ENCODE results near the gene LSM4.

The LSM4 gene

DNA sequence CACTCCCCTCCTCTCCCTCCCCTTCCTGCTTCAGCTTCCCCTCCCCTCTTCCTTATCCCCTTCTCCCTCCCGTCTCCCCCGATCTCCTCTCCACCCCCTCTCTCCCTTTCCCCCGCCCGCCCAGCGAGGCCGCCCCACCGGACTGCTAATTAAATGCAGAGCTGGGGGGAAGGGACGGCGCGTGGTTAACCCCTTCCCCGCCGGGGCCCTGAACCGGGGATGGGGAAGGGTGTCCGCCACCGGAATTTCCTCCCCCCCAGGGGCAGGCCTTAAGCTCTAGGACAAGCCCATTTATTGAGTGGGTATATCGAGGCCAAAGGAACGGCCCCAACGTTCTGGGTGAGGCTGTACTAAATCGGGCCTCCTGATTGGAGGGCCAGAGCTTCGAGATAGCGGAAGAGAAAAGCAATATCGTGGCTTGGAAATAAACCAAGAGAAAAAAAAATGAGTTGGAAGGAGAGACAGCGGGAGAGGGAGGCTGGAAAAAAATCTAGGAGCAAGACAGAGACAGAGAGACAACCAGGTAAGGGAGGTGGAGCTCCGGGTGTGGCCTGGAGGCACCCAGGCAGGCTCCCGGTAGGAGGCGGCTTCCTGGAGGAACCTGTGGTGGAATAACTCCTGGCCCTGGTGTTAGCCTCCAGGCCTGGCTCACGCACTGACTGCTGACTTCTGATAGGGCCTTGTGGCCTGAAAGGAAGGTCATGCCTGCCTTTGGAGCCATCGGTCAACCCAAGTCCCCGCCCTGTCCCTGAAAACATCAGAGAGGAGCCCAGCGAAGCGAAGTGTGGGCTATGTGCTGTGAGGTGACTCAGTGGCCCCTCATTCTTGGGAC lies 29.9 kb downstream of the LSM4 start:
- in situ Hi-C loops (cut with MboI; ENCODE audit: low sequenced_read_pairs) = no loop called here

DNA sequence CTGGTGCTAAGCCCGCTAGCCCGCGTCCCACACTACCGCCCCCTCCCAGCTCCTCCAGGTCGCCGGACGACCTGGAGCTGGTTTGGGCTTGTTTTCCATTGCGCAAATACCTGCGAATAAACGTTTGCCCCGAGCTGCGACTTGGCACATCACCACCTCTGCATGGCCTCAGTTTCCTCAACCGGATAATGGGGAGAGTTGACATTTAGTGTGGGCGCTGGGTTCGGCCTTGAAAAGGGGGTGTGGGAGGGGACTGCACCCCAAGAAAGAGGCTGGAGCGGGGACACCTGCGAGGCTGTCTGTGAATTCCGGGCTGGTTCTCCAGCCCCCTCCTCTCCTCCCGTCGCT lies 30.4 kb downstream of the LSM4 start:
- in situ Hi-C loops (cut with MboI; ENCODE audit: low sequenced_read_pairs) = no loop called here

DNA sequence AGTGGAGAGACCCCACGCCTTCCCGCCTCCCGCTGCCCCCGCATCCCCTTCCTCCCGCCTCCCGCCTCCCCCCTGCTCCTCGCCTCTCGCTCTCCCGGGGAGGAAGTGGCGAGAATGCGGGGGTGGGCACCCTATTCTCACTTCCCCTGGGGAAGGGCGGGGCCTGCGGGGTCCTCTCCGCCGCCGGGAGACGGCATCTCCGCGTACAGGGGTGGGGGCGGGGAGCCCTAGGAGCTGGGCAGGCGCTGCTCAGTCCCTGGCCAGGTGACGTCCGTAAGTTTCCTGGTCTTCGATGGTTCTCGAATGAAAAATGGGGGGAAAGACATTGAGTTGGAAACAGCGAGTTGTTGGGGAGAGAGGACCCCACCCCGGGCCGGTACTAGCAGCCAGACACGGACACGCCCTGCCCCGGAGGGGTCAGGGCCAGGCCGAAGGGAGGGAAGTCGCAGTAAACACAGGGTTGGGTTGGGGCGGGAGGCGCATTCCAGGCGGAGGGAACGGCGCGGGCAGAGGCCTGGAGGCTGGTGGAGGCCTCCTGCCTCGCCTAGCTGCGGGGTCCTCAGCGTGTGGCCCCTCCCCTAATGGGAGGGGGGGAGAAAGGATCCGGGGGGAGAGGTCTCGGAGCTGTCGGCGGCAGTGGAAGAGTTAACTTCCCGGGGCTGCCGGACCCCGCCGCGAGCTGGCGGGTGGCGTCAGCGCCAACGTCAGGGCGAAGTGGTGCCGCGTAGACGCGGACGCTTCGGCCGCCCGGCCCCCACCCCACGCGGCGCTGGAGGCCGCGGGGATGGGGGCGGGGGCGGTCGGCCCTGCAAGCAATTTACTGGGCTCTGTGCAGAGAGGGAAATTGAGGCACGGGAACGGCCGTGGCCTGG lies 31.1 kb downstream of the LSM4 start:
- in situ Hi-C loops (cut with MboI; ENCODE audit: low sequenced_read_pairs) = no loop called here

DNA sequence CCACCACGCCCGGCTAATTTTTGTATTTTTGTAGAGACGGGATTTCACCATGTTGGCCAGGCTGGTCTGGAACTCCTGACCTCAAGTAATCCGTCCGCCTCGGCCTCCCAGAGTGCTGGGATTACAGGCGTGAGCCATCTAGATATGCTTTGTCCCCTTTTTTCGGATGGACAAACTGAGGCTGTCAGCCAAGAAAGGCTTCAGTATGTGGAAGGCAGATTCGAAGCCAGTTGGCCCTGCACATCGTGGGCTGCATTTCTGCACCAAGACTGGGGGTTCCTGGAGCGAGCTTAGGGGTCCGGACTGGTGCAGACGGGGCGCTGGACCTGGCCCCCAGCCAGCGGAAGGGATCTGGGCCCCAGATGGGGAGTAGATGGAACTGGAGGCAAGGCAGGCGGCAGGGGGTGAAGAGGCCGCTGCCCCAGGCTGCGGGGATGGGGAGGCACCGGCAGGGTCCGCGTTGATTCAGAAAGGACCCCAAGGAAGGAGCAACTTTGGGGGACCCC lies 31.8 kb downstream of the LSM4 start:
- in situ Hi-C loops (cut with MboI; ENCODE audit: low sequenced_read_pairs) = no loop called here

DNA sequence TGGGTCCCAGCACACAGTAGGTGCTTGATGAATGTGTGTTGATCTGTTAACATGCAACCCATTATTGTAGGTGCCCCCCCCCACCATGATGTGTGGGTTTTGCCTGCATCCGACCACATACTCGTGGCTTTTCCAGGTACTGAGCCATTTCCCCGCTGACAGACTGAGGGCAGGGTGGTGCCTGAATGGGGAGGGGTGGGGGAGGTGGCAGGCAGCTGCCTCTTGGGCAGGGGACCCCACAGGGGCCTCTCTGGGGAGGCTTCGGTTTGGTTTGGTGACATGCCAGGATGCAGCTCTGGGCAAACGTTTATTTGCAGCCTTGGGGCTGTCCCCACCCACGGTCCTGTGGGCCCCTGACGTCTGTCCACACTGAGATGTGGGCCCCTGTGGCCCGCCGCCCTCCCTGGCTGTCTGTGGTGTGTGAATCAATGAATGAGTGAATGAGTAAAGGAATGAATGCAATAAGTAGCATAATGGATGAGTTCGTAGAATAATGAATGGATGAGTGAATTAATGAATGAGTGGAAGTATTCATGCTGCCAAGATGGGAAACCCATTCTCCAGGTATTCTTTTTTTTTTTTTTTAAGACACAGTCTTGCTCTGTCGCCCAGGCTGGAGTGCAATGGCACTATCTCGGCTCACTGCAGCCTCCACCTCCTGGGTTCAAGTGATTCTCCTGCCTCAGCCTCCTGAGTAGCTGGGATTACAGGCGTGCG lies 32.4 kb downstream of the LSM4 start:
- in situ Hi-C loops (cut with MboI; ENCODE audit: low sequenced_read_pairs) = no loop called here

DNA sequence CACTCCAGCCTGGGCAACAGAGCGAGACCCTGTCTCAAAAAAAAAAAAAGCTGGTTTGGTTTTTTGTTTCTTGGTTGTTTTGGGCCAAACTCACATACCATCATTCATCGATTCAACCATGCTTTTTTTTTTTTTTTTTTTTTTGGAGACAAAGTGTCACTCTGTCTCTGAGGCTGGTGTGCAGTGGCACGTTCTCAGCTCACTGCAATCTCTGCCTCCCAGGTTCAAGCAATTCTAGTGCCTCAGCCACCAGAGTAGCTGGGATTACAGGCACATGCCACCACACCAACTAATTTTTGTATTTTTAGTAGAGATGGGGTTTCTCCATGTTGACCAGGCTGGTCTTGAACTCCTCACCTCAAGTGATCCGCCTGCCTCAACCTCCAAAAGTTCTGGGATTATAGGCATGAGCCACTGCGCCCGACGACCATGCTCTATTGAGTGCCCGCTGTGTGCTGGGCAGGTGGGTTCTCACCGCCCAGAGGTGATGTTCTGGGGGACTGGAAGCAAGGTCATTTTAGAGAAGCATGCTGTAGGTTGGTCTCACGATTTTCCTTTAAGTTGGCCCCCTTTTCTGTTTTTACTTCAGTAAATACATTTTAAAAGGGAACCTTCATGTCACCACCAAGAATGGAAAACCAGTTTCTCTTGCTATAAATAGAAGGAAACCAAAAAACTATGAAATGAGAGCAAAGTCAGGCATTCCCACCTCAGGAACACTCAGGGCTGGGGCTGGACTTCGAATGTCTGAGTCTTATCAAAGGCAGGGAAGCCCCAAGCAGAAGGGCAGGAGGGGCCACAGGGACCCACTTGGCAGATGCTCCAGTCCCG lies 33.2 kb downstream of the LSM4 start:
- in situ Hi-C loops (cut with MboI; ENCODE audit: low sequenced_read_pairs) = no loop called here

DNA sequence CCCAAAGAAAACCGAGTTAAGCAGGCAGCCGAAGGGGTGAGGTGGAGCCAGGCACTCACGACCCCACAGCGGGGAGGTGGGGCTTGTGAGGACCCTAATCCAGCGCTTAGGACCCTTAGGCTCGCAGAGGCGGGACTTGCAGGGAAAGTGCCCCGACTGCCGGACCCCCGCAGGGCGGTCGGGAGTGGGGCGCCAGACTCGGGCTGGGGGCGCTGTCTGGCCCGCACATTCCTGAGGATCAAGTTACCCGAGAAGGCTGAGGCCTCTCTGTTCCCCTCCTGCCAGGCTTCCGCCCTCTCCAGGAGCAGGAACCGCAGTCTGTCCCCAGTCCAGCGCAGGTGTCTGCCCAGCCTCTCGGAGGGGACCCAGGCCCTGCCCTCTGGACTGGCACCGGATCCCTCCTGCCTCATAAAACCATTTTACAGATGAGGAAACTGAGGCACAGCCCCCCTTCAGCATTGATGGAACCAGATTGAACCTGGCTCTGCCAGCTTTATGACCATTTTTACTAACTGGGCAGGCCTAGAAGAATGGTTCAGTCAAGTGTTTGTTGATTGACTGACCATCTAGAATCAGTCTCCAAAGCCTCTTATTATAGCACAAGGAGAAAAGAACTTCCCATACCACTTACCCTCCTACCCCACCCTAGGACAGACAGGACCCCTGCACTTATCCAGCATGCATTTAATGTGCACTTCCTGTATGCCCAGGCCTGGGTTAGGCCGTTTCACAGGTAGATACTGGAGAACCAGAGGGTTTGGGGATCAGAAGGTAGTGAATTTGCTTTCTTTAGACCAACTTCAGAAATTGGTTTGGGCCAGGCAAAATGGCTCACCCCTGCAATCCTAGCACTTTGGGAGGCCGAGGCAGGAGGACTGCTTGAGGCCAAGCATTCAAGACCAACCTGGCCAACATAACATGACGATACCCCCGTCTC lies 34.8 kb downstream of the LSM4 start:
- in situ Hi-C loops (cut with MboI; ENCODE audit: low sequenced_read_pairs) = no loop called here

DNA sequence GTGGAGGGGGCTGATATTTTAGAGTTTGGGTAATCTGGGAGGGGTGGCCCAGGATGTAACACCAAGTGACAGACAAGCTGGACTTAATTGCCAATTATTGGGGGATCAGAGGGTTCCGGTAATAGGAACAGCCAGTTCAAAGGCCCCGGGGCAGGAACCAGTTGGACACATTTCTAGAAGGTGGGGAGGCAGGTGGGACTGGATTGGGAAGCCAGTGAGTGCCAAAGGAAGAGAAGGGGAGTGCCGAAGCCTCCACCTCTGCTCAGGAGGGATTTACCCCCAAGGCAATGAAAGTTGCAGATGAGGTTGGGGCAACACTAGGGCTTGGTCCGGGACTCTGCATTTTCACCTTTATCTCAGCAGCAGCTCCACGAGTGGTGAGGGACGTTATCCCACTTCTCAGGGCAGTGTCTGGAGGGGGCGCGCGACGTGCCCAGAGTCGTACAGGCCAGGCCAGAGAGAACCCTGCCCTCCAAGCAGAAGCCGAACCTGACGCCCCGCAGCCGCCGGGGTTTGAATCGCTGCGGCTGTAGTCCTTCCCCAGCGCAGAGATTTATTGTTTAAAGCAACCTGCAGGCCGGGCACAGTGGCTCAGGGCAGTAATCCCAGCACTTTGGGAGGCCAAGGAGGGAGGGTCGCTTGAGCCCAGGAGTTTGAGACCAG lies 35.8 kb downstream of the LSM4 start:
- in situ Hi-C loops (cut with MboI; ENCODE audit: low sequenced_read_pairs) = no loop called here

DNA sequence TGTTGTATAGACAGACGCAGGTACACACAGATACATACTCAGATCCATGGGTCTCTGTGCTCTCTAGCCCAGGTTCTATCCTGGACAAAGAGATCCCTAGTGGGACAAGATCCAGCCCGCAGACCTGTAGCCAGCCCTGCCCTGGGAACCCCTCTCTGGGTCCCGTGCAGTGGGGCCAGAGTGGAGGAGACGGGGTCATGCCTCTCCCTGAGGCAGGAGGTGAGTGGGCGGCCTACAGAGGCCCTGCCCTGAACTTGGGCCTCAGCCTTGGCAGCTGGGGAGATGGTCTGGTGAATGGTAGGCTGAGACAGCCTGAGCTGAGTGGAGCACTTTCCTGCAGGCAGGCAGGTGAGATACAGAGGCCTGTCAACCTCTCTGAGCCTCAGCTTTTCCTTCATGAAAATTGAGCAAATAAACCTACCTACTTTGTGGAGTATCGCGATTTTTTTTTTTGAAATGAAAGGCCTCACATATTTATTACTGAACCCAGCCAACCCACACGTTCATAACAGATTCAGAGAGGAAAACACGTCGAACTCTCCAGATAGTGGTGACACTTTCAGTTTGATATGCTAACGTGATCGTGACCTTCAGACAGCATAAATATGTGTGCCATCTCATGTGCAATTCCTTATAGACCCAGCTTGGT lies 38.0 kb downstream of the LSM4 start:
- in situ Hi-C loops (cut with MboI; ENCODE audit: low sequenced_read_pairs) = no loop called here

DNA sequence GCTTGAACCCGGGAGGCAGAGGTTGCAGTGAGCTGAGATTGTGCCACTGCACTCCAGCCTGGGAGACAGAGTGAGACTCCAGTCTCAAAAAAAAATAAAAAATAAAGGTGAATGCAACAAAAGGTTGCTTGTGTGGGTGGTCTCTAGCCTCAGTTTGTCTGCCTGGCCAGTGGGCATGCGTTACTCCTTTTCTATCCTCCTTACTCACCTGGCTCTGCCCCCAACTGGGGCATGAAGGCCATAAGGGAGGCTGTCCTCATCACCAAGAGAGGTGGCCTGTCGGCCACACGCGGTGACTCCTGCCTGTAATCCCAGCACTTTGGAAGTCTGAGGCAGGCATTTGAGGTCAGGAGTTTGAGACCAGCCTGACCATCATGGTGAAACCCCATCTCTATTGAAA lies 39.5 kb downstream of the LSM4 start:
- in situ Hi-C loops (cut with MboI; ENCODE audit: low sequenced_read_pairs) = no loop called here

DNA sequence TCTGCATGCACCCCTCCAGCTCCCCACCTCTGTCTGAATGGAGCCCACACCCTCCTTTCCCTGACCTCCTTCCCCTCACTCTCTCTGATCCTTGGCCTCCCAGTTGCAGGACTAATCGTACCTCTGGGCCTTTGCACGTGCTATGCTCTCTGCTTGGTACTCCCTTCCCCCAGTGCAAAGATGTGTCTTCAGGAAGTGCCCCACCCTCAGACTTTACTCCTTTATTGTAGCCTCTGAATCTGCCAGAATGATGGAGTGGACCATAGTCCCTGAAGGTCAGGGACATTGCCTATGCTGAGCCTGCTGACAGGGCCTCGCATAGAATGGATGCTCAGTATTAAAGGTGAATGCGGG lies 40.1 kb downstream of the LSM4 start:
- in situ Hi-C loops (cut with MboI; ENCODE audit: low sequenced_read_pairs) = no loop called here

DNA sequence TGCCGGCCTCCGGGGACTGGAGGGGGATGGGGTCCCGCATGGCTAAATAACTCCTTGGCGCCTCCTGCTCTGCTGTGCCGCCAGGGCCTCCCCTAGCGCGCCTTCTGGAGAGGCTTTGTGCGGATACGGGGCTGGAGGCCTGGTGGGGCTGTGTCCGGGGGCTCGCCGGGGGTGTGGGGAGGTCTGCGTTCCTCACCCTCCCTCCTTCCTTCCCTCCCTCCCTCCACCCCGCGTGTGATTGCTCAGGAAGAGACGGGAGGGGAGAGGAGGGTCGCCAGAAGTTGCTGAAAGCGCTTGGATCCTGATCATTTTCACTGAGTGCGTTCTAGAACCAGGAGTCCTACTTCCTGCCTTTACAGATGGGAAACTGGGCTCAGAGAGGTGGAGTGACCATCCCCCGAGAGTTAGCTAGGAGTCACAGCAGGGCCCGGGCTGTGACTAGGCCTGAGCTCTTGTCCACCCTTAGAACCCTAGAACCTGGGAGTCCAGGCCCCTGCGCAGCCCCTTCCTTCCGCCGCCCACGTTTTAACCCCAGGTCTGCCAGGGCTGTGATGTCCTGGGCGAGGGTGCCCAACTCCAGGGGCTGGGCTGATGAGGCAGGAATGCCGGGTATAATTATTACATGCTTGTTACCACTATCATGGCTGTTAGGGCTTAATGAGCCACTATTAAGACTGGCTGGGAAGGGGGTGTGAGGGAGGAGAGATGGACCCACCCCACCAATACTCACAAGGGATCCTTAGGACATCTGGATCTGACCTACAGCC lies 40.7 kb downstream of the LSM4 start:
- in situ Hi-C loops (cut with MboI; ENCODE audit: low sequenced_read_pairs) = no loop called here

DNA sequence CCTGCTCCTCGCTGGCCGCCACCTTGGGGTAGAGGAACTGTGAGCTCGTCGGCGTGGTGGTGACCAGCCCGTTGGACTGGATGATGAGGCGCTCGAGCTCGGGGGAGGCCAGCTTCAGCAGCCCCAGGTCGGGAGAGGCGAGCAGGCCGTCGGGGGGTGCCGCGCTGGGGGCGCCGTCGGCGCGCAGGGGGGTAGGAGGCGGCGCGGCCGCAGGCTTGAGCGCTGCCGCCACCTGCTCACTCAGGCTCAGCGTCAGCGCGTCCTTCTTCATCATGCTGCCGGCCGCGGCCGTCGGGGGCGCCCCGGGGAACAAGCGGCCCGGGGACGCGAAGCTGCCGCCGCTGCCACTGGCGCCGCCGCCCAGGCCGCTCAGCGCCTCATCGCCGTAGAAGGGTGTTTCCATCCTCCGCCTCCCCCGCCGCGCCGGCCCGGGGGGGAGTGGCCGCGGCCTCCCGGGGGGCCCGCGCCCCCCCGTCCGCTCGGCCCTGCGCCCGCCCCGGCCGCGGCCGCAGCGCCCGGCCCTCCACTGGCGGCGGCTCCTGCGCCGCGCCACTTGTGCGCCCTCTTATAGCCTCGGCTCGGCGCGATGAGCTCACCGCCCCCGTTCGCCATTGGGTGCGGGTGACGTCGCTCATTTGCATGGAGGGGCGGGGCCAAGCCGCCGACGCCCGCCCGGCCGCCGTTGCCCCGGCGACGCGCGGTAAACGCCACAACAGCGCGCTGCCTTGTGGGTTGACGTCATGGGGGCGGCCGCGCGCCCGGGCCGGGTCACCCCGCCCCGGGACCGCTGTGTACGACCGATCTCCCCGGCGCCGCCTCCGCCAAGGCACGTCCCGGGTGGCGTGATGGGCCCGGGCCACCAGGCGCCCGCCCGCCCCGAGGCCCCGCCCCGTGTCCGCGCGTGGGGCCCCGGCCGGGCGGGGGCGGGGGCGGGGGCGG lies 41.5 kb downstream of the LSM4 start, which contains the start of gene JUND:
Gene JUND, minus strand, starts transcription at position 541 of the 939 bp plus-strand sequence. Its CDS starts 138 bp downstream, at position 403.
- in situ Hi-C loops (cut with MboI; ENCODE audit: low sequenced_read_pairs) = no loop called here

DNA sequence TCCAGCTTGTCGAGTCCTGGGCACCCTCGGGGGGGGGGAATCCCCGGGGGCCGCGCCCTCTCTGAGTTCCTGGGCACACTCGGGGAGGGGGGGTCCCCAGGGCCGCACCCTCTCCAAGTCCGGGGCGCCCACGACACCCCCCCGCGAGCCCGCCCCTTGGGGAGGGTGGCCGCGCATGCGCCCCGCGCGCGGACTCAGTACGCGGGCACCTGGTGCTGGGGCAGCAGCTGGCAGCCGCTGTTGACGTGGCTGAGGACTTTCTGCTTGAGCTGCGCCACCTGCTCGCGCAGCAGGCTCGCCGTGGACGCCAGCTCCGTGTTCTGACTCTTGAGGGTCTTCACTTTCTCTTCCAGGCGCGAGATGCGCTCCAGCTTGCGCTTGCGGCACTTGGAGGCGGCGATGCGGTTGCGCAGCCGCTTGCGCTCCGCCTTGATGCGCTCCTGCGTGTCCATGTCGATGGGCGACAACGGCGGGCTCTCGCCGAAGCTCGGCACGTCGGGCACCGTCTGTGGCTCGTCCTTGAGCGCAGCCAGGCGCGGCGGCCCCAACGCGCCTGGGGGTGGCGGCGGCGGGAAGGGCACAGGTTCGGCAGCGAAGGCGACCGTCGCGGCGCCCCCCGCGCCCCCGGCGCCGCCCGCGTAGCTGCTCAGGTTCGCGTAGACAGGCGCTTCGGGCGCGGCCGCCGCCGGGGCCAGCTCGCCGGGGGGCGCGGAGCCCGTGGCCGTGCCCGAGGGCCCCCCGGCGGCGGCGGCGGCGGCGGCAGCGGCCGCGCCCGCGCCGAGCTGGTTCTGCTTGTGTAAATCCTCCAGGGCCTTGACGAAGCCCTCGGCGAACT lies 42.4 kb downstream of the LSM4 start:
- in situ Hi-C loops (cut with MboI; ENCODE audit: low sequenced_read_pairs) = no loop called here

DNA sequence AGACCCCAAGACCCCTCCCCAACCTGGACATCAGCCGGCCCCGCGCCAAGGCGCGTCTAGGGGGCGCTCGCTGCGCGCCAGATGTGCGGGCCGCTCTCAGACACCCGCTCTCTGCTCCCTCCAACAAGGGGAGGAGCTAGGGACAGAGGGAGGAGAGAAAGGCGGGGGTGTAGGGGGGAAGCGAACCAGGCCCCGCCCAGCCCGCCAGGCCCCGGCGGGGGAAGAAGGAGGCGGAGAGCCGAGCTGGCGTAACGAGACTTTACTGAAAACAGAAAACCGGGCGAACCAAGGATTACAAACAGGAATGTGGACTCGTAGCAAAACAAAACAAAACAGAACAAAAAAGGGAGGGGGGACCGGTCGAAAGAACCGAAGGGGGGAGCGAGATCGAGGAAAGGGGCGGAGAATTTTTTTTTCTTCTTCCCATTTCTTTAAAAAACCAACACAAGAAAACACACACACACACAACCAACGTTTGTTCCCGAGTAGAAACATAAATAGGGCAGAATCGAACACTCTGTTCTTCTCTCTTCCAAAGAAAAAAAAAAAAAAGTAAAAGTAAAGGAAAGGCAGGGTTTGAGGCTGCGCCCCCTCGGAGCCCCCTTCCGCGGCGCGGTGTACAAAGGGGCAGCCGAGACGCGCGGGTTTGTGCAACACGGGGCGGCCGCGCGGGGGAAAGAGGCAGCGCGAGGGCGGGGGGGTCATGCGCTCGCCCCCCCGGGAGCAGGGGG lies 43.2 kb downstream of the LSM4 start:
- in situ Hi-C loops (cut with MboI; ENCODE audit: low sequenced_read_pairs) = no loop called here
